ENCODE measurements around the gene MED25. TPM values are rescaled to one million over a fixed set of nuclear protein-coding genes. Genes with fewer than 3 reads are reported as not detected.

Gene MED25
- total and polyA plus RNA-seq, 2 experiments from 2014 or later = 29.6 to 83.9 TPM

- Histone ChIP-seq H3K4me3 (no peak overlapping the region), H3K27ac (no peak overlapping the region), H3K36me3 (replicated peaks; ENCODE audit: insufficient read depth, low read depth) (peaks cover 8% of the 10 kb centered on the region), H2AFZ (no peak overlapping the region), H3K9me3 (ENCODE audit: low read depth) (no peaks in the 10 kb centered on the region), H3K9me2 (replicated peaks; ENCODE audit: insufficient read depth) (no peaks in the 10 kb centered on the region), H3K4me2 (no peak overlapping the region), H3K4me1 (ENCODE audit: insufficient read depth) (peaks cover 10% of the 10 kb centered on the region), H4K20me1 (ENCODE audit: insufficient read depth, poor library complexity, severe bottlenecking) (no peaks in the 10 kb centered on the region), H3K79me2 (peaks cover 17% of the 10 kb centered on the region), H3K27me3 (no peaks in the 10 kb centered on the region)
- TF ChIP-seq EZH2phosphoT487 (IDR thresholded peaks at IDR 0.05; ENCODE audit: low read depth, severe bottlenecking, unreplicated experiment) = no peak
- no peak for TF ChIP-seq EZH2 (IDR thresholded peaks at IDR 0.05; ENCODE audit: borderline replicate concordance)
- TF ChIP-seq CTCF (IDR thresholded peaks at IDR 0.05; ENCODE audit: poor library complexity) = no peak
- DNase-seq (ENCODE audit: low spot score) = no peak
- 99% methylated on average over 16 of the region's 17 CpGs for WGBS (ENCODE audit: low lambda C conversion rate, missing lambda C conversion rate)
Observed at GRCh38 chr19:49881186-49881585, 63.1 kb downstream of the MED25 start.

GRCh38 chr19:49881672-49882394, 63.7 kb downstream of the MED25 start:
- H3K27ac ChIP-seq = no peak overlapping the region
- peaks cover 8% of the 10 kb centered on the region for H3K36me3 ChIP-seq (replicated peaks; ENCODE audit: insufficient read depth, low read depth)
- no peaks in the 10 kb centered on the region for H3K9me3 ChIP-seq (ENCODE audit: low read depth)
- H4K20me1 ChIP-seq (ENCODE audit: insufficient read depth, poor library complexity, severe bottlenecking) = no peaks in the 10 kb centered on the region
- no peak overlapping the region for H3K4me3 ChIP-seq
- H3K27me3 ChIP-seq = no peaks in the 10 kb centered on the region
- H2AFZ ChIP-seq = no peak overlapping the region
- no peak for TF ChIP-seq CTCF (IDR thresholded peaks at IDR 0.05; ENCODE audit: poor library complexity)
- no peak for TF ChIP-seq EZH2 (IDR thresholded peaks at IDR 0.05; ENCODE audit: borderline replicate concordance)
- no peak for TF ChIP-seq EZH2phosphoT487 (IDR thresholded peaks at IDR 0.05; ENCODE audit: low read depth, severe bottlenecking, unreplicated experiment)
- no peak overlapping the region for H3K4me2 ChIP-seq
- peaks cover 17% of the 10 kb centered on the region for H3K79me2 ChIP-seq
- H3K4me1 ChIP-seq (ENCODE audit: insufficient read depth) = peaks cover 10% of the 10 kb centered on the region
- no peaks in the 10 kb centered on the region for H3K9me2 ChIP-seq (replicated peaks; ENCODE audit: insufficient read depth)
- no peak for DNase-seq (ENCODE audit: low spot score)
- 94% methylated on average over 31 of the region's 31 CpGs for WGBS (ENCODE audit: low lambda C conversion rate, missing lambda C conversion rate)

- DNase-seq (ENCODE audit: low spot score) = no peak
- H3K4me2 ChIP-seq = no peak overlapping the region
- H3K79me2 ChIP-seq = peaks cover 17% of the 10 kb centered on the region
- no peaks in the 10 kb centered on the region for H4K20me1 ChIP-seq (ENCODE audit: insufficient read depth, poor library complexity, severe bottlenecking)
- WGBS (ENCODE audit: low lambda C conversion rate, missing lambda C conversion rate) = 95% methylated on average over 13 of the region's 14 CpGs
- H2AFZ ChIP-seq = no peak overlapping the region
- no peaks in the 10 kb centered on the region for H3K9me3 ChIP-seq (ENCODE audit: low read depth)
- no peak overlapping the region for H3K4me3 ChIP-seq
- TF ChIP-seq EZH2 (IDR thresholded peaks at IDR 0.05; ENCODE audit: borderline replicate concordance) = no peak
- no peak for TF ChIP-seq EZH2phosphoT487 (IDR thresholded peaks at IDR 0.05; ENCODE audit: low read depth, severe bottlenecking, unreplicated experiment)
- TF ChIP-seq CTCF (IDR thresholded peaks at IDR 0.05; ENCODE audit: poor library complexity) = no peak
- H3K4me1 ChIP-seq (ENCODE audit: insufficient read depth) = peaks cover 10% of the 10 kb centered on the region
- no peaks in the 10 kb centered on the region for H3K9me2 ChIP-seq (replicated peaks; ENCODE audit: insufficient read depth)
- peaks cover 8% of the 10 kb centered on the region for H3K36me3 ChIP-seq (replicated peaks; ENCODE audit: insufficient read depth, low read depth)
- H3K27ac ChIP-seq = no peak overlapping the region
- H3K27me3 ChIP-seq = no peaks in the 10 kb centered on the region
Observed at GRCh38 chr19:49882643-49883042, 64.6 kb downstream of the MED25 start.

All from hepatocyte (in vitro differentiated cells).